ENCODE data around the gene MKNK1. TPM values are rescaled to one million over a fixed set of nuclear protein-coding genes. Genes with fewer than 3 reads are reported as not detected.
A peak's percentile ranks its signal among the peaks of the same experiment; 100 is the strongest.

Gene MKNK1
- total and polyA plus RNA-seq, 2 of the 4 experiments (the other 2 are of a cell fraction), result 14.3 to 35.2 TPM

- no peak overlapping the region for H3K4me2 ChIP-seq (ENCODE audit: low read depth, low read length)
- no peaks in the 10 kb centered on the region for H4K20me1 ChIP-seq (ENCODE audit: insufficient read depth, low read length)
- H3K9me3 ChIP-seq (ENCODE audit: control insufficient read depth, insufficient read depth, low read length), result no peaks in the 10 kb centered on the region
- peaks cover 65% of the 10 kb centered on the region for H3K27me3 ChIP-seq (ENCODE audit: control insufficient read depth, insufficient read depth, low read length)
- POLR2A ChIA-PET (ENCODE audit: unreplicated experiment), result no interaction called here
- ATAC-seq (ENCODE audit: low read depth) (no peak), DNase-seq (no peak)
- no peak overlapping the region for H3K9ac ChIP-seq (ENCODE audit: low read depth, low read length)
- CTCF ChIA-PET, result no interaction called here
- no peaks in the 10 kb centered on the region for H3K79me1 ChIP-seq (ENCODE audit: low read depth in 1 of 2, low read length in 2 of 2)
- no peaks in the 10 kb centered on the region for H3K4me1 ChIP-seq (ENCODE audit: control insufficient read depth, insufficient read depth, low read length)
- no TSS peak for BruUV-seq (replicated peaks)
- H3K56ac ChIP-seq (ENCODE audit: extremely low read depth, insufficient read depth, low read length), result no peak overlapping the region
- no peak overlapping the region for H2BK5ac ChIP-seq (ENCODE audit: low read depth, low read length, poor library complexity, severe bottlenecking)
- in situ Hi-C loops (cut with MboI; ENCODE audit: low sequenced_read_pairs) (no loop called here), dilution Hi-C loops (cut with HindIII; ENCODE audit: low sequenced_read_pairs, unreplicated experiment) (no loop called here), intact Hi-C loops (cut with micrococcal nuclease) (loop anchor here (10.0 kb wide), 1 partner anchor 644 kb away; no protein-coding TSS in a partner anchor)
- H4K91ac ChIP-seq (ENCODE audit: insufficient read depth, low read depth, low read length), result no peak overlapping the region
- no peak overlapping the region for H2BK120ac ChIP-seq (ENCODE audit: low read depth, low read length)
- no peak overlapping the region for H2AK9ac ChIP-seq (replicated peaks; ENCODE audit: low read depth, low read length, poor library complexity)
- H3K23ac ChIP-seq (ENCODE audit: low read depth, low read length), result no peak overlapping the region
- no peak overlapping the region for H3K4me3 ChIP-seq (ENCODE audit: insufficient read depth, low read depth, low read length)
- H2BK15ac ChIP-seq (ENCODE audit: low read depth, low read length), result no peak overlapping the region
- no peak overlapping the region for H4K5ac ChIP-seq (ENCODE audit: low read depth, low read length)
- H3K4ac ChIP-seq (ENCODE audit: low read depth, low read length), result no peak overlapping the region
- H2AFZ ChIP-seq (replicated peaks; ENCODE audit: low read length, poor library complexity), result no peak overlapping the region
- no peak overlapping the region for H3K18ac ChIP-seq (ENCODE audit: low read depth, low read length)
- H2AK5ac ChIP-seq (ENCODE audit: low read depth, low read length), result no peak overlapping the region
- TF ChIP-seq ELK1 (IDR thresholded peaks at IDR 0.05; ENCODE audit: borderline replicate concordance, low read depth, low read length) (no peak), MAZ (IDR thresholded peaks at IDR 0.05; ENCODE audit: borderline replicate concordance, low read depth, low read length) (no peak), RAD21 (IDR thresholded peaks at IDR 0.05; ENCODE audit: low read length) (peak; percentile 20; the same call in 1 of the 2 replicates), SMC3 (IDR thresholded peaks at IDR 0.05; ENCODE audit: low read depth, low read length) (0 out of 2 replicates have a peak, but pooled peaks have one; percentile 12), CTCF (conservative IDR thresholded peaks at IDR 0.05; ENCODE audit: low read depth, low read length) (peak; percentile 21; the same call in 1 of the 2 replicates), NFE2L2 (IDR thresholded peaks at IDR 0.05; ENCODE audit: low read depth, low read length) (no peak), USF2 (IDR thresholded peaks at IDR 0.05; ENCODE audit: low read depth, low read length) (no peak), CHD1 (IDR thresholded peaks at IDR 0.05; ENCODE audit: low read depth, low read length) (no peak), RCOR1 (IDR thresholded peaks at IDR 0.05; ENCODE audit: insufficient replicate concordance, low read length) (no peak), CEBPB (IDR thresholded peaks at IDR 0.05; ENCODE audit: low read depth, low read length) (no peak)
- H2BK20ac ChIP-seq (ENCODE audit: low read depth, low read length), result no peak overlapping the region
- WGBS, 2 experiments (ENCODE audit: extremely low coverage in 2 of 2, insufficient read length in 1 of 2), result 80% methylated on average over 1 of the region's 6 CpGs; no CpG with 5 or more reads in 1 of the 2 experiments
- H4K8ac ChIP-seq (ENCODE audit: low read depth in 2 of 2, low read length in 2 of 2), result no peak overlapping the region
- H3K36me3 ChIP-seq (ENCODE audit: control insufficient read depth, insufficient read depth, low read length), result no peaks in the 10 kb centered on the region
- no peaks in the 10 kb centered on the region for H3K9me1 ChIP-seq (ENCODE audit: insufficient read depth, low read length)
- H3K14ac ChIP-seq (replicated peaks; ENCODE audit: low read depth, low read length), result no peak overlapping the region
- no peak overlapping the region for H3K27ac ChIP-seq (ENCODE audit: insufficient read depth, low read length)
These were observed 73.2 kb downstream of the MKNK1 start for GRCh38 chr1:46530791-46531409.

Measured in IMR-90 (cell line).